ENCODE measurements around the gene KIF26B.

Gene KIF26B

GRCh38 chr1:245406426-245406825, 251.6 kb downstream of the KIF26B start:
- H3K36me3 Mint-ChIP-seq, result no peaks in the 10 kb centered on the region
- peaks cover 0 to 4% of the 10 kb centered on the region in 2 donors for H3K27me3 Mint-ChIP-seq
- no peaks in the 10 kb centered on the region for H3K9me3 Mint-ChIP-seq
- no peak for ATAC-seq (replicated peaks)
- no peak overlapping the region for H3K4me3 Mint-ChIP-seq
- no peak overlapping the region for H3K27ac Mint-ChIP-seq
- no peak for DNase-seq
- no peaks in the 10 kb centered on the region for H3K4me1 Mint-ChIP-seq

- DNase-seq, result no peak
- Mint-ChIP-seq H3K27ac (no peak overlapping the region), H3K4me1 (no peaks in the 10 kb centered on the region), H3K9me3 (no peaks in the 10 kb centered on the region), H3K36me3 (no peaks in the 10 kb centered on the region), H3K27me3 (peaks cover 0 to 4% of the 10 kb centered on the region in 2 donors), H3K4me3 (no peak overlapping the region)
- no peak for ATAC-seq (replicated peaks)
These were observed 253.2 kb downstream of the KIF26B start for GRCh38 chr1:245407983-245408382.

DNA sequence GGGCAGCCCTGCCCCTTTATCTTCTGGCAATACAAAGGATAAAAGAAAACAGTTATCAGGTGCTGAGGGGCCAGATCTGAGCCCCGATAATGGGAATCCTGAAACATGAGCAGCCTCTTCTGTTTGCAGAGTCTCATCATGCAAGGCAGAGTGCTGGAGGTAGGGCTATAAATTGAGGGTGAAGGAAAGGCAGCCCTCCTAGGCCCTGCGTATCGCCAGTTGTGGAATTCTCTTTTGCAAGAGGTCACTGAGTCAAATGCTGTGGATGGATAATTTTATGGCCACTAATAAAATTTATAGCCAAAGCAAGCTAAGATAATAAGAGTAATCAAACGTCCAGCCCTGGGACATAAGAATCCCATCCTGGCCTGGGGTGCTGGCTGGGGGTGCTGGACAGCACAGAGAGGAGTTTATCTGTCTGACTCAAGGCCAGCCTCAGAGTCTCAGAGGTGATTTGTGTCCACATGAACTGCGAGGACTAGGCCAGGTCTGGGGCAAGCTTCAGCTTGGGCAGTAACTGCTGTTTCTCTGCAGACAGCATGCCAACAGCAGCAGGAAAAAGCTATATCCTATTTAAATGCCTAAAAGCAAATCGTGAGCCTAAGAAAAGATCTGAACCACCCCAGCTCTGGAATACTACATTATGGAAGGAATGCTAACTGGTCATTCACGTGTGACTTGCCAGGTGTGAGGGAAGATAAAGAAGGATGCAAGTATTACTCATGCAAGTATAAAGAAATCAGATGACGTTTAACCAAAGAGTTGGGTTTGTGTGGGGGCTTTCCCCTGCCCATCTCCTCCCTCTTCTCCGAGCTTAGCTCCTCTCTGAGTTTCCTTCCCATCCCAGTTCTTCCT, 254.8 kb downstream of the KIF26B start:
- H3K9me3 Mint-ChIP-seq, result no peaks in the 10 kb centered on the region
- peaks cover 0 to 4% of the 10 kb centered on the region in 2 donors for H3K27me3 Mint-ChIP-seq
- H3K4me3 Mint-ChIP-seq, result no peak overlapping the region
- DNase-seq (no peak), ATAC-seq (replicated peaks) (no peak)
- H3K27ac Mint-ChIP-seq, result no peak overlapping the region
- H3K4me1 Mint-ChIP-seq, result no peaks in the 10 kb centered on the region
- H3K36me3 Mint-ChIP-seq, result no peaks in the 10 kb centered on the region

DNA sequence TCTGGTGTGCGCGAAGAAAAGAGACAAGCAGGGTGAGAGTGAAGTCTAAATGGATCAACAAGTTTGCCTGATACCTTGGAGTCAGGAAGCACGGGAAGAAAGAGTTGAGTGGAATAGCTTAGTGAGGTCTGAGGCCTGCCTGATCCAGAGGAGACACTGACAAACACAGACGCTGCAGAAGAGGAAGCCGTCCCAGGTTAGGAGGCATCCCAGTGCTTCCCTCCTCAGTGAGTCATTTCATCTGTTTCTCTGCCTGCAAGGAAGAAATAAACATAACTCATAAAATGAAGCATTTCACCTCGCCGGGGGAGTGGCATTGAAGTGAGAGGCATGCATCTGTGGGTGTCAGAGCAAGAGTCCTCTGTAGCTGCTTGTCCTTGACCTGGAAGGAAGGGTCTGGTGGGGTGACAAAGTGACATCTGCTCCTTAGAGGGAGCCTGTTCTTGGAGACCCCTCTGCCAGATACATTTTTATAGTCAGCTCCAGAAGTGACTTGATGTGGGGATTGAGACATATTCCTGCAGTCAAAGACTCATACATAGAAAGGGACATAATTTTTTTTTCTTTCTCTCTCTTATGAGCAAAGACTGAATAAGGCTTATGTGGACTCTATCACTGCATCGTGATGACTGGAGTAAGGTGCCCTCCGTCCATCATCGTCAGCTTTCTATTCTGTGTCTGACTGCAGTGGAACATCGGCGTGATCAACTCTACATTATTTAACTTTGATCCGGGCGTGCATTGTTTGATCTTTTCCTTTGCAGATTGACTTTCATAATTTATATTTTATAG, 256.7 kb downstream of the KIF26B start:
- Mint-ChIP-seq H3K9me3 (no peaks in the 10 kb centered on the region), H3K36me3 (no peaks in the 10 kb centered on the region), H3K4me1 (no peaks in the 10 kb centered on the region), H3K4me3 (no peak overlapping the region), H3K27me3 (peaks cover 0 to 4% of the 10 kb centered on the region in 2 donors), H3K27ac (no peak overlapping the region)
- no peak for ATAC-seq (replicated peaks)
- DNase-seq, result no peak

DNA sequence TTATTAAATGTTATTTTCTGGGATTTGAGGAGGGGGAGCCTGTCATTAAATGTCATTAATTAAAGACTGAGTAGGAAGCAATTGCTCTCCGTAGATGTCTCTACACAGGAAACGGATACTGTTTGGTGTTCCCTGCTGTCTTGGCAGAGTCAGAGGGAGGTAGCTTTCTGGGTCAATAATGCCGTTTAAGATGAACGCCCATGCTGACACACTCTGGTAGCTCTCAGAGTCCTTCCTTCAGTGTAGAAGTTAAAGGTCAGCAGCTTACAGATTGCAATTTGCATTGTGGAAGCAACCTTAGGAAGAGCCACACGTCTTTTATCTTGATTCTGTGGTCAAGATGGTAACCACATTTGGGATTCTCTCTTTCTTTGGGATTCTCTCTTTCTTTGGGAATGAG, 257.5 kb downstream of the KIF26B start:
- H3K4me1 Mint-ChIP-seq, result no peaks in the 10 kb centered on the region
- no peak overlapping the region for H3K4me3 Mint-ChIP-seq
- DNase-seq, result no peak
- peaks cover 0 to 6% of the 10 kb centered on the region in 2 donors for H3K27me3 Mint-ChIP-seq
- H3K27ac Mint-ChIP-seq, result no peak overlapping the region
- ATAC-seq (replicated peaks), result no peak
- H3K9me3 Mint-ChIP-seq, result no peaks in the 10 kb centered on the region
- H3K36me3 Mint-ChIP-seq, result no peaks in the 10 kb centered on the region

DNA sequence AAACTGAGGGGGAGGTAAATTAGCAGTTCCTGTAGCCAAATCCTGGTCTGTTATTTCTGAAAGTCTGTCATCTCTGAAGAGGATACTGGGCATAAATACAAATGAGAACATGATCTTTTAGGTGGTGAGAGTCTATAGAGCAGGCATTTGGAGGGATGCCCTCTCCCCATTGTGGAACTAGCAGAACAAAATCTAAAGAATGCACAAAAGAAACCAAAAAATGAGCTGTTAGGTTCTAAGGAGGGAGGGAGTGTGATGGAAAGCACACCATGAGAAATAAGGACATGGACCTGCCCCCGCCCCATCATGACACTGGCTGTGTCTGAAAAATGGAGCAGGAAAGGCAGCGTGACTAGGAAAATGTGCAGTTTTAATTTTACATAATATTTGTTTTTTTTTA, 262.0 kb downstream of the KIF26B start:
- H3K4me1 Mint-ChIP-seq, result no peaks in the 10 kb centered on the region
- H3K36me3 Mint-ChIP-seq, result no peaks in the 10 kb centered on the region
- H3K27me3 Mint-ChIP-seq, result peaks cover 0 to 9% of the 10 kb centered on the region in 2 donors
- ATAC-seq (replicated peaks) (no peak), DNase-seq (no peak)
- no peaks in the 10 kb centered on the region for H3K9me3 Mint-ChIP-seq
- H3K4me3 Mint-ChIP-seq, result no peak overlapping the region
- H3K27ac Mint-ChIP-seq, result no peak overlapping the region

- H3K4me3 Mint-ChIP-seq, result no peak overlapping the region
- no peak for DNase-seq
- ATAC-seq (replicated peaks), result no peak
- H3K36me3 Mint-ChIP-seq, result no peaks in the 10 kb centered on the region
- H3K27ac Mint-ChIP-seq, result no peak overlapping the region
- no peaks in the 10 kb centered on the region for H3K4me1 Mint-ChIP-seq
- no peaks in the 10 kb centered on the region for H3K9me3 Mint-ChIP-seq
- H3K27me3 Mint-ChIP-seq, result peaks cover 0 to 9% of the 10 kb centered on the region in 2 donors
These were observed 263.3 kb downstream of the KIF26B start for GRCh38 chr1:245418077-245418476.

DNA sequence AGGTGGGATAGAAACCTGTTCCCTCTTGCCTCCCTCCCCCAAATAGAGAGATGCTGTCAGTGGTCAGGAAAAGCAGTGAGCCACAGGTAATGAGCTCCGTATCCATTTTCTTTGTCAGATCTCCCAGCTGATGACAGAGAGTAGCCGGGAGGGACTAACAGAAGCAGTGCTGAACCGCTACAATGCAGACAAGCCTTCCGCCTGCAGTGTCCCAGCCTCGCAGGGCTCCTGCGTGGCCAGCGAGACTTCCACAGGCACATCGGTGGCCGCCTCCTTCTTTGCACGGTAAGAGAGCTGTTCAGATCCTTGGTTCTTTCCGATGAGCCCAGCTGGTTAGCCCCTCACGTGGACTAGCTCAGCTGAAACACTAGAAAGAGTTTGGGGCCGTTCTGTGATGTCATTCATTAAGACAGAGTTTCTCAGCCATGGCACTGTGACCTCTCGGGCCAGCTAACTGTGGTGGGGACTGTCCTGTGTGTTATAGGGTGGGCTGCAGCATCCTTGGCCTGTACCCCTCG, 264.7 kb downstream of the KIF26B start:
- H3K27me3 Mint-ChIP-seq, result peaks cover 0 to 9% of the 10 kb centered on the region in 2 donors
- no peaks in the 10 kb centered on the region for H3K36me3 Mint-ChIP-seq
- no peak overlapping the region for H3K4me3 Mint-ChIP-seq
- ATAC-seq (replicated peaks), result no peak
- H3K4me1 Mint-ChIP-seq, result no peaks in the 10 kb centered on the region
- H3K9me3 Mint-ChIP-seq, result no peaks in the 10 kb centered on the region
- H3K27ac Mint-ChIP-seq, result no peak overlapping the region
- no peak for DNase-seq

DNA sequence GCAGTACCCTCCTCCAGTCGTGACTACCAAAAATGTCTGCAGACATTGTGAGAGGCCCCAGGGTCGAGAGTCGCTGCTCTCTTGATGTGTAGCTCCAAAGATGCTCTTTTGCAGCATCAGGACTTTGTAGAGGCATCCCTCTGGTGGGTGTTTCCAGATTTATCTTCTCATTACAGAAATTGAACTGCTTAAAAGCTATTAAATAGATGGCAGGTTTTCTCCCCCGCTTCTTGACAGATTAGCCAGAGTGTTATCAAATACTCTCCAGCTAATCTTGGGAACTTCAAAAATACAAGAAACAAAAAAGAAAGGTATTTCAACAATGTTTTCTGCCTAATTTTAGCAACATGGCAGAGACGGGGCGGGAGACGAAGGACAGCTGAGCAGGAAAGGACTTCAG, 265.2 kb downstream of the KIF26B start:
- no peak for DNase-seq
- Mint-ChIP-seq H3K4me1 (no peaks in the 10 kb centered on the region), H3K4me3 (no peak overlapping the region), H3K36me3 (no peaks in the 10 kb centered on the region), H3K27me3 (peaks cover 0 to 9% of the 10 kb centered on the region in 2 donors), H3K9me3 (no peaks in the 10 kb centered on the region), H3K27ac (no peak overlapping the region)
- no peak for ATAC-seq (replicated peaks)

DNA sequence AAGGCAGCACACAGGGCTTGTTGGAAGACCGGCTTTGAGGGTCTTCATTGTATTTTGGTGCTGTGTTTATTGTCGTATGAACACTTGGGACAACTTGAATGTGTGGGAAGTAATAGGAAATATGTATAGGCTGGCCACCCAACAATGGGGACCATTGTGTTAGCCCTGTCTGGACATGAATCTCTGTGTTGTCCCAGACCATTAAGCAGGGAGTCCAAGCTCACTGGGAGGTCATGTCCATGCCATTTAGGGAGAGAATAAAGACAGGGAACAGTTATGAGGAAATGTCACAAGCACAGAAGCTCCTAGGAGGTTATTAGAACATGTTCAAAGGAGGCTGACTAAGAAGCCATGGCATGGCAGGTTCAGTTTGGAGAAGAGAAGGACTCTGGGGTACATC, 266.1 kb downstream of the KIF26B start:
- ATAC-seq (replicated peaks), result no peak
- Mint-ChIP-seq H3K27me3 (peaks cover 0 to 9% of the 10 kb centered on the region in 2 donors), H3K9me3 (no peaks in the 10 kb centered on the region), H3K4me1 (no peaks in the 10 kb centered on the region), H3K27ac (no peak overlapping the region), H3K36me3 (no peaks in the 10 kb centered on the region), H3K4me3 (no peak overlapping the region)
- no peak for DNase-seq

DNA sequence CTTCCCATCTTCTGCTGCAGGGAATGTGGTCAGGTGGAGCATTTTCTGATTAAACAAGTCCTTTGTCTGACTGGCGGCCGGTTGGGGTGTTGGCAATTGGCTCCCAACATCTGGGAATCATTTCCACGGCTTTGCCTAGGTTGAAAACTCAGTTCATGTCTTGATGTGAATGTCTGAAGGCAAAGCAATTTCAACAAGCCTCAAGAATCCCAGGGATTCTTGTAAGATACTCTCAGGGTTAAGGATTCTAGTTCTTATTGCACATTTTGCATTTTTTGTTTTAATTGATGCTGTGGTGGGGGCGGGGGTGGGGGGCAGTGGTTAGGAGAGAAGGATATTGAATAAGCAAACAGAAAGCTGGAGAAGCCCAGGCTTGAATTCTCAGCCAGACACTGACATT, 273.9 kb downstream of the KIF26B start:
- Mint-ChIP-seq H3K27me3 (peaks cover 0 to 11% of the 10 kb centered on the region in 2 donors), H3K9me3 (no peaks in the 10 kb centered on the region), H3K36me3 (peaks cover 0 to 2% of the 10 kb centered on the region in 2 donors), H3K4me3 (no peak overlapping the region), H3K4me1 (no peaks in the 10 kb centered on the region), H3K27ac (no peak overlapping the region)
- no peak for ATAC-seq (replicated peaks)
- DNase-seq, result no peak

GRCh38 chr1:245431706-245432105, 276.9 kb downstream of the KIF26B start:
- Mint-ChIP-seq H3K36me3 (peaks cover 0 to 2% of the 10 kb centered on the region in 2 donors), H3K4me3 (no peak overlapping the region), H3K27me3 (peaks cover 0 to 23% of the 10 kb centered on the region in 2 donors), H3K27ac (no peak overlapping the region), H3K9me3 (peaks cover 0 to 2% of the 10 kb centered on the region in 2 donors), H3K4me1 (no peaks in the 10 kb centered on the region)
- ATAC-seq (replicated peaks) (no peak), DNase-seq (no peak)

GRCh38 chr1:245432228-245432875, 277.6 kb downstream of the KIF26B start:
- DNase-seq, result no peak
- peaks cover 0 to 2% of the 10 kb centered on the region in 2 donors for H3K9me3 Mint-ChIP-seq
- H3K27me3 Mint-ChIP-seq, result peaks cover 4 to 30% of the 10 kb centered on the region in 2 donors
- peaks cover 0 to 2% of the 10 kb centered on the region in 2 donors for H3K36me3 Mint-ChIP-seq
- no peak for ATAC-seq (replicated peaks)
- no peak overlapping the region for H3K27ac Mint-ChIP-seq
- no peak overlapping the region for H3K4me3 Mint-ChIP-seq
- no peaks in the 10 kb centered on the region for H3K4me1 Mint-ChIP-seq

DNA sequence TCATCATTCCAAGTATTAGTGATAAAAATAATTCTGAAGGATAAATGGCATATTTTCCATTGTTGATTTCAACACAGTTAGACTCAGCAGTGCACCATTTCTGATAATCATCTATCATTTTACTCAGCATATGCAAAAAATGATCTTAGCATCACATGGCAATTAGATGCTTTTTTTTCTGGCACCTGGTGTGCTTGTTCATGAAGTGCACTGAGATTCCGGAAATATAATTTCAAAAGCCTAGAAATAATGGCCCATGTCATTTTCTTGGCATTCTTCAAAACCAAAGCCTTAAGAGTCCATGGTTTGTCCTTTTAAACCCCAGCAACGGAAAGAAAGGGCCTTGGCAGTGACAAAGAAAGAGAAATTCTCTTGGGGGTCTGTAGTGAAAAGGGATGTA, 278.8 kb downstream of the KIF26B start:
- DNase-seq (no peak), ATAC-seq (replicated peaks) (no peak)
- Mint-ChIP-seq H3K36me3 (peaks cover 0 to 2% of the 10 kb centered on the region in 2 donors), H3K9me3 (peaks cover 0 to 2% of the 10 kb centered on the region in 2 donors), H3K4me3 (no peak overlapping the region), H3K27ac (no peak overlapping the region), H3K27me3 (peaks cover 6 to 35% of the 10 kb centered on the region in 2 donors), H3K4me1 (no peaks in the 10 kb centered on the region)

All from stimulated activated naive B cell treated with anti-CD40 and anti-IgM and Interleukin-4, amounts not matched to agents 10 μg/mL and 1 μg/mL and 100 μg/mL, for 72 hours (primary cell).